ENCODE measurements around the gene TNRC6B. TPM values are rescaled to one million over a fixed set of nuclear protein-coding genes. Genes with fewer than 3 reads are reported as not detected.
A peak's percentile ranks its signal among the peaks of the same experiment; 100 is the strongest.

TNRC6B gene
- total and polyA plus RNA-seq, 5 donors from 2014 or later, result 50.6 to 144 (median 72.6) TPM

- peak overlapping the region; percentile 54 to 92 (median 86) for H3K27ac Mint-ChIP-seq
- Histone ChIP-seq H3K9me3 (ENCODE audit: control insufficient read depth in 2 of 2, low read length in 2 of 2) (no peaks in the 10 kb centered on the region), H3K27ac (ENCODE audit: insufficient read depth, low read length, poor library complexity, severe bottlenecking) (peak overlapping the region; percentile 81), H3K27me3 (ENCODE audit: control insufficient read depth, insufficient read depth, low read length) (no peaks in the 10 kb centered on the region), H3K4me1 (ENCODE audit: control insufficient read depth, insufficient read depth, low read length, poor library complexity, severe bottlenecking) (peaks cover 63% of the 10 kb centered on the region), H3K4me3 (ENCODE audit: low read depth, low read length) (peak overlapping the region; percentile 100), H3K36me3 (ENCODE audit: control insufficient read depth, insufficient read depth, low read length) (no peaks in the 10 kb centered on the region)
- no peaks in the 10 kb centered on the region for H3K36me3 Mint-ChIP-seq
- ATAC-seq (ENCODE audit: low read depth in 2 of 2), result peak; percentile 72 to 76
- DNase-seq, result peak; percentile 62 to 88 (median 65)
- H3K4me3 Mint-ChIP-seq, result peak overlapping the region; percentile 87 to 98 (median 90)
- H3K4me1 Mint-ChIP-seq, result peaks cover 27 to 60% (median 45%) of the 10 kb centered on the region in 4 donors
- H3K9me3 Mint-ChIP-seq, result no peaks in the 10 kb centered on the region
- peaks cover 11% of the 10 kb centered on the region for H3K27me3 Mint-ChIP-seq
These were observed 596 bp upstream of the TNRC6B start for GRCh38 chr22:40176921-40177737.

- Histone ChIP-seq H3K36me3 (ENCODE audit: control insufficient read depth, insufficient read depth, low read length) (no peaks in the 10 kb centered on the region), H3K27me3 (ENCODE audit: control insufficient read depth, insufficient read depth, low read length) (no peaks in the 10 kb centered on the region), H3K4me1 (ENCODE audit: control insufficient read depth, insufficient read depth, low read length, poor library complexity, severe bottlenecking) (peaks cover 76% of the 10 kb centered on the region), H3K27ac (ENCODE audit: insufficient read depth, low read length, poor library complexity, severe bottlenecking) (peak overlapping the region; percentile 81), H3K4me3 (ENCODE audit: low read depth, low read length) (peak overlapping the region; percentile 100), H3K9me3 (ENCODE audit: control insufficient read depth in 2 of 2, low read length in 2 of 2) (no peaks in the 10 kb centered on the region)
- Mint-ChIP-seq H3K9me3 (no peaks in the 10 kb centered on the region), H3K4me1 (peaks cover 33 to 66% (median 56%) of the 10 kb centered on the region in 4 donors), H3K4me3 (peak overlapping the region; percentile 87 to 98 (median 90)), H3K27ac (peak overlapping the region; percentile 54 to 92 (median 86)), H3K27me3 (peaks cover 11% of the 10 kb centered on the region), H3K36me3 (no peaks in the 10 kb centered on the region)
- ATAC-seq (ENCODE audit: low read depth in 2 of 2), result no peak
- peak; percentile 9 to 62 (median 25) for DNase-seq
These were observed 988 bp downstream of the TNRC6B start for GRCh38 chr22:40178417-40179409.

- H3K9me3 Mint-ChIP-seq, result no peaks in the 10 kb centered on the region
- Histone ChIP-seq H3K27me3 (ENCODE audit: control insufficient read depth, insufficient read depth, low read length) (no peaks in the 10 kb centered on the region), H3K27ac (ENCODE audit: insufficient read depth, low read length, poor library complexity, severe bottlenecking) (peak overlapping the region; percentile 81), H3K9me3 (ENCODE audit: control insufficient read depth in 2 of 2, low read length in 2 of 2) (no peaks in the 10 kb centered on the region), H3K4me3 (ENCODE audit: low read depth, low read length) (peak overlapping the region; percentile 100), H3K36me3 (ENCODE audit: control insufficient read depth, insufficient read depth, low read length) (no peaks in the 10 kb centered on the region), H3K4me1 (ENCODE audit: control insufficient read depth, insufficient read depth, low read length, poor library complexity, severe bottlenecking) (peaks cover 76% of the 10 kb centered on the region)
- DNase-seq, result no peak
- H3K4me1 Mint-ChIP-seq, result peaks cover 40 to 73% (median 62%) of the 10 kb centered on the region in 4 donors
- H3K27ac Mint-ChIP-seq, result peak overlapping the region in 2 of 3 donors; percentile 86 to 92
- peaks cover 11% of the 10 kb centered on the region for H3K27me3 Mint-ChIP-seq
- no peak for ATAC-seq (ENCODE audit: low read depth in 2 of 2)
- H3K36me3 Mint-ChIP-seq, result peaks cover 5% of the 10 kb centered on the region
- H3K4me3 Mint-ChIP-seq, result peak overlapping the region; percentile 87 to 98 (median 90)
These were observed 1.8 kb downstream of the TNRC6B start for GRCh38 chr22:40179526-40179925.

GRCh38 chr22:40180403-40180802 is 2.7 kb downstream of the TNRC6B start:
- peaks cover 9% of the 10 kb centered on the region for H3K36me3 Mint-ChIP-seq
- no peak for DNase-seq
- no peaks in the 10 kb centered on the region for H3K36me3 ChIP-seq (ENCODE audit: control insufficient read depth, insufficient read depth, low read length)
- no peak for ATAC-seq (ENCODE audit: low read depth in 2 of 2)
- H3K9me3 Mint-ChIP-seq, result peaks cover 0 to 1% (median 0%) of the 10 kb centered on the region in 7 donors
- peaks cover 45 to 79% (median 68%) of the 10 kb centered on the region in 4 donors for H3K4me1 Mint-ChIP-seq
- H3K27me3 Mint-ChIP-seq, result peaks cover 11% of the 10 kb centered on the region
- H3K4me3 Mint-ChIP-seq, result peak overlapping the region; percentile 63 to 92 (median 87)
- peaks cover 78% of the 10 kb centered on the region for H3K4me1 ChIP-seq (ENCODE audit: control insufficient read depth, insufficient read depth, low read length, poor library complexity, severe bottlenecking)
- no peaks in the 10 kb centered on the region for H3K9me3 ChIP-seq (ENCODE audit: control insufficient read depth in 2 of 2, low read length in 2 of 2)
- H3K27me3 ChIP-seq (ENCODE audit: control insufficient read depth, insufficient read depth, low read length), result no peaks in the 10 kb centered on the region
- H3K27ac Mint-ChIP-seq, result peak overlapping the region; percentile 15 to 88 (median 86)
- H3K27ac ChIP-seq (ENCODE audit: insufficient read depth, low read length, poor library complexity, severe bottlenecking), result peak overlapping the region; percentile 81
- peak overlapping the region; percentile 100 for H3K4me3 ChIP-seq (ENCODE audit: low read depth, low read length)

GRCh38 chr22:40181323-40181722 is 3.6 kb downstream of the TNRC6B start:
- Histone ChIP-seq H3K27me3 (ENCODE audit: control insufficient read depth, insufficient read depth, low read length) (no peaks in the 10 kb centered on the region), H3K4me3 (ENCODE audit: low read depth, low read length) (no peak overlapping the region), H3K4me1 (ENCODE audit: control insufficient read depth, insufficient read depth, low read length, poor library complexity, severe bottlenecking) (peaks cover 76% of the 10 kb centered on the region), H3K36me3 (ENCODE audit: control insufficient read depth, insufficient read depth, low read length) (no peaks in the 10 kb centered on the region), H3K27ac (ENCODE audit: insufficient read depth, low read length, poor library complexity, severe bottlenecking) (no peak overlapping the region), H3K9me3 (ENCODE audit: control insufficient read depth in 2 of 2, low read length in 2 of 2) (no peaks in the 10 kb centered on the region)
- Mint-ChIP-seq H3K4me1 (peaks cover 51 to 78% (median 70%) of the 10 kb centered on the region in 4 donors), H3K9me3 (peaks cover 0 to 1% (median 0%) of the 10 kb centered on the region in 7 donors), H3K27me3 (peaks cover 11% of the 10 kb centered on the region), H3K27ac (peak overlapping the region in 1 of 3 donors; percentile 23), H3K36me3 (peaks cover 17% of the 10 kb centered on the region), H3K4me3 (peak overlapping the region in 1 of 4 donors; percentile 92)
- ATAC-seq (ENCODE audit: low read depth in 2 of 2), result no peak
- no peak for DNase-seq

GRCh38 chr22:40182231-40182835 is 4.6 kb downstream of the TNRC6B start:
- Histone ChIP-seq H3K9me3 (ENCODE audit: control insufficient read depth in 2 of 2, low read length in 2 of 2) (no peaks in the 10 kb centered on the region), H3K4me1 (ENCODE audit: control insufficient read depth, insufficient read depth, low read length, poor library complexity, severe bottlenecking) (peaks cover 65% of the 10 kb centered on the region), H3K27ac (ENCODE audit: insufficient read depth, low read length, poor library complexity, severe bottlenecking) (no peak overlapping the region), H3K4me3 (ENCODE audit: low read depth, low read length) (peak overlapping the region; percentile 51), H3K27me3 (ENCODE audit: control insufficient read depth, insufficient read depth, low read length) (no peaks in the 10 kb centered on the region), H3K36me3 (ENCODE audit: control insufficient read depth, insufficient read depth, low read length) (no peaks in the 10 kb centered on the region)
- ATAC-seq (ENCODE audit: low read depth in 2 of 2), result no peak
- Mint-ChIP-seq H3K36me3 (peaks cover 17% of the 10 kb centered on the region), H3K9me3 (peaks cover 0 to 1% (median 0%) of the 10 kb centered on the region in 7 donors), H3K27ac (peak overlapping the region in 2 of 3 donors; percentile 67 to 83), H3K4me1 (peaks cover 45 to 72% (median 62%) of the 10 kb centered on the region in 4 donors), H3K4me3 (peak overlapping the region in 3 of 4 donors; percentile 60 to 82 (median 77)), H3K27me3 (peaks cover 6% of the 10 kb centered on the region)
- DNase-seq, result no peak

Measured in CD4-positive, CD25-positive, alpha-beta regulatory T cell (primary cell).